Loucy (cell line): Measurements from ENCODE around the gene METTL5.
"Not testable (repeated sequence)": the region's sequence is repeated elsewhere in the genome, so short reads cannot be mapped to it uniquely, and the experiment has no call there.

Source experiments
- H2AFZ ChIP-seq: fragments of 200-600 bp; sonication (generic); 2 replicates; pipeline ENCODE4 v1.6.0; 2016; ENCODE audit warnings: antibody characterized with exemption, mild to moderate bottlenecking, low read length, moderate library complexity
- H3F3A ChIP-seq: fragments of 200-600 bp; 2 replicates; pipeline ENCODE4 v1.6.0; 2016; ENCODE audit warnings: antibody characterized with exemption, low read depth, mild to moderate bottlenecking
- H3K27me3 ChIP-seq: fragments of 200-600 bp; sonication (generic); 2 replicates; pipeline ENCODE4 v1.6.1; 2014; ENCODE audit warnings: low read length, mild to moderate bottlenecking; ENCODE audit not compliant: insufficient read depth, poor library complexity, severe bottlenecking
- H3K36me3 ChIP-seq: fragments of 200-600 bp; sonication (generic); 2 replicates; pipeline ENCODE4 v1.6.1; 2016; ENCODE audit warnings: low read length; ENCODE audit not compliant: insufficient read depth
- H3K4me1 ChIP-seq: fragments of 200-600 bp; sonication (generic); 2 replicates; pipeline ENCODE4 v1.5.1; 2014; ENCODE audit warnings: low read length, mild to moderate bottlenecking; ENCODE audit not compliant: insufficient read depth, poor library complexity, severe bottlenecking
- H3K4me2 ChIP-seq: fragments of 200-600 bp; sonication (generic); 2 replicates; pipeline ENCODE4 v1.6.0; 2014; ENCODE audit warnings: antibody characterized with exemption, low read length, low read depth, mild to moderate bottlenecking; ENCODE audit not compliant: poor library complexity, severe bottlenecking
- H3K4me3 ChIP-seq: fragments of 200-600 bp; sonication (generic); 2 replicates; pipeline ENCODE4 v1.5.1; 2014; ENCODE audit warnings: low read length, mild to moderate bottlenecking, mixed read lengths; ENCODE audit not compliant: poor library complexity, severe bottlenecking
- H3K79me2 ChIP-seq: fragments of 200-600 bp; sonication (generic); 2 replicates; pipeline ENCODE4 v1.6.1; 2014; ENCODE audit warnings: low read length; ENCODE audit not compliant: insufficient read depth
- H3K9ac ChIP-seq: fragments of 200-600 bp; sonication (generic); 2 replicates; pipeline ENCODE4 v1.6.0; 2014; ENCODE audit warnings: mild to moderate bottlenecking, low read depth, low read length, moderate library complexity; ENCODE audit not compliant: poor library complexity, severe bottlenecking
- H3K9me2 ChIP-seq: fragments of 200-600 bp; sonication (generic); replicated peaks from 2 replicates; pipeline ENCODE4 v1.6.1; 2016; ENCODE audit warnings: low read depth, low read length, mixed read lengths
- H3K9me3 ChIP-seq: fragments of 200-600 bp; sonication (generic); 2 replicates; pipeline ENCODE4 v1.6.1; 2014; ENCODE audit warnings: mild to moderate bottlenecking, antibody characterized with exemption, low read length, low read depth; ENCODE audit not compliant: insufficient read depth
- H4K20me1 ChIP-seq: fragments of 200-600 bp; sonication (generic); 2 replicates; pipeline ENCODE4 v1.6.0; 2014; ENCODE audit warnings: antibody characterized with exemption, low read length, mild to moderate bottlenecking; ENCODE audit not compliant: insufficient read depth, poor library complexity, severe bottlenecking
- EZH2phosphoT487 ChIP-seq: fragments of 200-600 bp; IDR thresholded peaks from 2 replicates; pipeline ENCODE4 v1.6.1; 2018; ENCODE audit warnings: antibody characterized with exemption, mild to moderate bottlenecking, moderate library complexity, borderline replicate concordance
- TF ChIP-seq, protein P1 (sequence below): fragments of 200-600 bp; sonication (generic); conservative IDR thresholded peaks from 2 replicates; pipeline ENCODE4 v1.5.1; 2014; ENCODE audit warnings: mild to moderate bottlenecking, antibody characterized with exemption, low read length

Gene METTL5

GRCh38 chr2:169868951-169869350 lies 44.2 kb upstream of the METTL5 start:
- Histone ChIP-seq H3K9me3 (no peaks in the 10 kb centered on the region), H3K27me3 (no peaks in the 10 kb centered on the region), H3K4me1 (peaks cover 14% of the 10 kb centered on the region), H3K4me3 (no peak overlapping the region), H4K20me1 (peaks cover 4% of the 10 kb centered on the region), H3K9ac (no peak overlapping the region), H2AFZ (no peak overlapping the region), H3K4me2 (no peak overlapping the region), H3K36me3 (no peaks in the 10 kb centered on the region), H3F3A (no peaks in the 10 kb centered on the region), H3K9me2 (no peaks in the 10 kb centered on the region), H3K79me2 (peaks cover 30% of the 10 kb centered on the region)
- no peak for TF ChIP-seq EZH2phosphoT487
- TF ChIP-seq, protein P1, sequence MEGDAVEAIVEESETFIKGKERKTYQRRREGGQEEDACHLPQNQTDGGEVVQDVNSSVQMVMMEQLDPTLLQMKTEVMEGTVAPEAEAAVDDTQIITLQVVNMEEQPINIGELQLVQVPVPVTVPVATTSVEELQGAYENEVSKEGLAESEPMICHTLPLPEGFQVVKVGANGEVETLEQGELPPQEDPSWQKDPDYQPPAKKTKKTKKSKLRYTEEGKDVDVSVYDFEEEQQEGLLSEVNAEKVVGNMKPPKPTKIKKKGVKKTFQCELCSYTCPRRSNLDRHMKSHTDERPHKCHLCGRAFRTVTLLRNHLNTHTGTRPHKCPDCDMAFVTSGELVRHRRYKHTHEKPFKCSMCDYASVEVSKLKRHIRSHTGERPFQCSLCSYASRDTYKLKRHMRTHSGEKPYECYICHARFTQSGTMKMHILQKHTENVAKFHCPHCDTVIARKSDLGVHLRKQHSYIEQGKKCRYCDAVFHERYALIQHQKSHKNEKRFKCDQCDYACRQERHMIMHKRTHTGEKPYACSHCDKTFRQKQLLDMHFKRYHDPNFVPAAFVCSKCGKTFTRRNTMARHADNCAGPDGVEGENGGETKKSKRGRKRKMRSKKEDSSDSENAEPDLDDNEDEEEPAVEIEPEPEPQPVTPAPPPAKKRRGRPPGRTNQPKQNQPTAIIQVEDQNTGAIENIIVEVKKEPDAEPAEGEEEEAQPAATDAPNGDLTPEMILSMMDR: no peak

DNA sequence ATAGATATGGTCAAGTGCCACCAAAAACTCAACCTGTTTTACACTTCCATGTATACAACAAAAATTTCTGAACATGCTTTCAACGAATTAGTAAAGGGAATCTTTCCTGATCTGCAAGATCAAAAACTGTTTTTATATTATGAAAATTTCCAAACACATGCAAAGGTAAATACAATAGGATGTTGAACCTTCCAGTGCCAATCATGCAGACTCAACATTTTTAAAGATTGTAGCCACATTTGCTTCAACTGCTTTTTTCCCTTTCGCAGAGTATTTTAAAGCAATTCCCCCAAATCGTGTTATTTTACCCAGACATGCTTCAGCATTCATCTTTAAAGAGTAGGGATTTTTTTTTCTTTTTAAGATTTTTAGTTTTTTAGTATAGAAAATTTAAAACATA lies 42.9 kb upstream of the METTL5 start:
- H4K20me1 ChIP-seq: peaks cover 4% of the 10 kb centered on the region
- H3K36me3 ChIP-seq: no peaks in the 10 kb centered on the region
- peaks cover 23% of the 10 kb centered on the region for H3K4me1 ChIP-seq
- H3K9me3 ChIP-seq: no peaks in the 10 kb centered on the region
- no peak overlapping the region for H2AFZ ChIP-seq
- no peaks in the 10 kb centered on the region for H3K27me3 ChIP-seq
- TF ChIP-seq, protein P1: no peak
- TF ChIP-seq EZH2phosphoT487: no peak
- H3K9ac ChIP-seq: no peak overlapping the region
- H3K4me2 ChIP-seq: no peak overlapping the region
- H3K9me2 ChIP-seq: no peaks in the 10 kb centered on the region
- no peak overlapping the region for H3K4me3 ChIP-seq
- peaks cover 36% of the 10 kb centered on the region for H3K79me2 ChIP-seq
- no peaks in the 10 kb centered on the region for H3F3A ChIP-seq

GRCh38 chr2:169866230-169866629 lies 41.5 kb upstream of the METTL5 start:
- not testable (repeated sequence) for H3K9ac ChIP-seq, H3K27me3 ChIP-seq, H2AFZ ChIP-seq, H4K20me1 ChIP-seq, H3K4me2 ChIP-seq, H3K9me2 ChIP-seq, H3K9me3 ChIP-seq, H3K36me3 ChIP-seq, H3K4me3 ChIP-seq, H3F3A ChIP-seq
- H3K79me2 ChIP-seq: peaks cover 43% of the 10 kb centered on the region
- H3K4me1 ChIP-seq: peaks cover 23% of the 10 kb centered on the region

DNA sequence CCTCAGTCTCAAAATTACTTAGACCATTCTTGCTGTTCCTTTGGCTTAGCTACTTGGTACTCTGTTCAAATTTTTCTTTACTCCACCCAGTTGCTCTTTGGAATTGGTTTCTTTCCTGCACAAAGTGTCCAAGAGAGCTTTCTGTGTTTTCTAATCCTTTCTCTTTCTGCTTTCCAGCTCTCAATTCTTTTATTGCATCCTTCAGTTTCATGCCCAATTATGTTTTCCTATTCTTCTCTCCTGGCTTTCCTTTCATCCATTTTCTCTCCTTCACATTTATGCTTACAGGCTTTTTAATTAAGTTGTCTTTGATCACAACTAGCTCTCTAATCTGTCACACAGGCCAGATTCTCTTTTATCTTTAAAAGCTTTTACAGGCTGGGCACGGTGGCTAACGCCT lies 40.8 kb upstream of the METTL5 start:
- Histone ChIP-seq H3K4me3 (no peak overlapping the region), H3K9me3 (no peaks in the 10 kb centered on the region), H3K4me1 (peaks cover 23% of the 10 kb centered on the region), H3K36me3 (no peaks in the 10 kb centered on the region), H3K4me2 (no peak overlapping the region), H2AFZ (no peak overlapping the region), H3K9me2 (no peaks in the 10 kb centered on the region), H3K27me3 (no peaks in the 10 kb centered on the region), H3K79me2 (peaks cover 45% of the 10 kb centered on the region), H3K9ac (no peak overlapping the region), H4K20me1 (peaks cover 4% of the 10 kb centered on the region), H3F3A (no peaks in the 10 kb centered on the region)
- TF ChIP-seq, protein P1: no peak
- TF ChIP-seq EZH2phosphoT487: no peak
